Type B pancreatic cell (in vitro differentiated cells): ENCODE measurements around the gene NELFCD. TPM values are rescaled to one million over a fixed set of nuclear protein-coding genes. Genes with fewer than 3 reads are reported as not detected.
A peak's percentile ranks its signal among the peaks of the same experiment; 100 is the strongest.

Experiments
- DNase-seq: peaks from one replicate; pipeline ENCODE4 v3.0.0; 2021; ENCODE audit warnings: mixed read lengths; ENCODE audit not compliant: unreplicated experiment; ENCODE audit errors: extremely low spot score
- H3K27ac Mint-ChIP-seq: 2 replicates; pipeline ENCODE4 v1.8.0; 2021; ENCODE audit warnings: mild to moderate bottlenecking, mixed read lengths
- H3K27me3 Mint-ChIP-seq: 2 replicates; pipeline ENCODE4 v1.8.0; 2021; ENCODE audit warnings: mixed read lengths
- H3K36me3 Mint-ChIP-seq: 2 replicates; pipeline ENCODE4 v1.8.0; 2021; ENCODE audit warnings: mixed read lengths
- H3K4me1 Mint-ChIP-seq: one replicate; pipeline ENCODE4 v1.8.0; 2021; ENCODE audit warnings: mixed read lengths; ENCODE audit not compliant: unreplicated experiment
- H3K4me3 Mint-ChIP-seq: 2 replicates; pipeline ENCODE4 v1.8.0; 2021; ENCODE audit warnings: mild to moderate bottlenecking, mixed read lengths
- H3K9me3 Mint-ChIP-seq: 2 replicates; pipeline ENCODE4 v1.8.0; 2021; ENCODE audit warnings: mixed read lengths
- CTCF ChIP-seq: fragments of 200-600 bp; sonication (generic); conservative IDR thresholded peaks from 2 replicates; pipeline ENCODE4 v1.5.0; 2021; ENCODE audit warnings: antibody characterized with exemption, mild to moderate bottlenecking
- total RNA-seq: library from RNA; stranded (reverse); gene quantifications from 2 replicates; pipeline ENCODE4 v1.2.1, GENCODE V29; 2021; ENCODE audit warnings: low replicate concordance

The NELFCD gene
- total RNA-seq, 1 donor from 2014 or later = 110 TPM

DNA sequence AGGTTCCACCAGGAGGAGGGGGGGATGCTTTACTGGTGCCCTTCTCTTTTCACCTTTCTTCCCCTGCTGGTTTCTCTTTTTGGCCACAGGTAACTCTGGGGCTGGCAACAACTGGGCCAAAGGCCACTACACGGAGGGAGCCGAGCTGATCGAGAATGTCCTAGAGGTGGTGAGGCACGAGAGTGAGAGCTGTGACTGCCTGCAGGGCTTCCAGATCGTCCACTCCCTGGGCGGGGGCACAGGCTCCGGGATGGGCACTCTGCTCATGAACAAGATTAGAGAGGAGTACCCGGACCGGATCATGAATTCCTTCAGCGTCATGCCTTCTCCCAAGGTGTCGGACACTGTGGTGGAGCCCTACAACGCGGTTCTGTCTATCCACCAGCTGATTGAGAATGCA lies 42.6 kb downstream of the NELFCD start:
- no peak for TF ChIP-seq CTCF
- H3K4me3 Mint-ChIP-seq = no peak overlapping the region
- H3K27ac Mint-ChIP-seq = no peak overlapping the region
- peaks cover 41% of the 10 kb centered on the region for H3K36me3 Mint-ChIP-seq
- H3K27me3 Mint-ChIP-seq = no peaks in the 10 kb centered on the region
- H3K4me1 Mint-ChIP-seq = peaks cover 47% of the 10 kb centered on the region
- H3K9me3 Mint-ChIP-seq = no peaks in the 10 kb centered on the region
- DNase-seq = no peak

- Mint-ChIP-seq H3K9me3 (no peaks in the 10 kb centered on the region), H3K36me3 (peaks cover 43% of the 10 kb centered on the region), H3K27ac (no peak overlapping the region), H3K27me3 (no peaks in the 10 kb centered on the region), H3K4me1 (peaks cover 50% of the 10 kb centered on the region), H3K4me3 (no peak overlapping the region)
- DNase-seq = no peak
- TF ChIP-seq CTCF = no peak
Observed at GRCh38 chr20:59024111-59024530, 43.1 kb downstream of the NELFCD start.

DNA sequence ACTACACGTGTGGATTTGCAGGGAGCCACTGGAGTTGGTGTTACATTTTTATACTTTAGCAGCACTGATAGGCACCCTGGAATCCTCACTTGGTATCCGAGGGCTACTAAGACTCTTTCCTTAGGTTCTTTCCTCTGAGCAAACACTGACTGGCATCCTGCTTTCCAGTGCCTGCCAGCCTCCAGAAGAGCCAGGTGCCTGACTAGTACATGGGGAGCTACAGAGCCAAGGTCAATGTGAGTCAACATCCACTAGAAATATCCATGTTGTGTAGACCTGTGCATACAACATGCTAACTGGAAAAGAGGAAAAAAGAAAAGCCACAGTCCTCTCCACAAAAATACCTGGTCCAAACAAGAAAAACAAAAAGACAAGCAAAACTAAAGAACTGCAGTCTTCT lies 44.0 kb downstream of the NELFCD start:
- Mint-ChIP-seq H3K27ac (no peak overlapping the region), H3K27me3 (no peaks in the 10 kb centered on the region), H3K36me3 (peaks cover 48% of the 10 kb centered on the region), H3K9me3 (no peaks in the 10 kb centered on the region), H3K4me3 (no peak overlapping the region), H3K4me1 (peaks cover 52% of the 10 kb centered on the region)
- DNase-seq = no peak
- no peak for TF ChIP-seq CTCF

- TF ChIP-seq CTCF = no peak
- no peaks in the 10 kb centered on the region for H3K9me3 Mint-ChIP-seq
- no peaks in the 10 kb centered on the region for H3K27me3 Mint-ChIP-seq
- H3K4me3 Mint-ChIP-seq = peak overlapping the region; percentile 6
- H3K27ac Mint-ChIP-seq = no peak overlapping the region
- peaks cover 56% of the 10 kb centered on the region for H3K4me1 Mint-ChIP-seq
- no peak for DNase-seq
- H3K36me3 Mint-ChIP-seq = peaks cover 51% of the 10 kb centered on the region
Observed at GRCh38 chr20:59025511-59025910, 44.5 kb downstream of the NELFCD start.

DNA sequence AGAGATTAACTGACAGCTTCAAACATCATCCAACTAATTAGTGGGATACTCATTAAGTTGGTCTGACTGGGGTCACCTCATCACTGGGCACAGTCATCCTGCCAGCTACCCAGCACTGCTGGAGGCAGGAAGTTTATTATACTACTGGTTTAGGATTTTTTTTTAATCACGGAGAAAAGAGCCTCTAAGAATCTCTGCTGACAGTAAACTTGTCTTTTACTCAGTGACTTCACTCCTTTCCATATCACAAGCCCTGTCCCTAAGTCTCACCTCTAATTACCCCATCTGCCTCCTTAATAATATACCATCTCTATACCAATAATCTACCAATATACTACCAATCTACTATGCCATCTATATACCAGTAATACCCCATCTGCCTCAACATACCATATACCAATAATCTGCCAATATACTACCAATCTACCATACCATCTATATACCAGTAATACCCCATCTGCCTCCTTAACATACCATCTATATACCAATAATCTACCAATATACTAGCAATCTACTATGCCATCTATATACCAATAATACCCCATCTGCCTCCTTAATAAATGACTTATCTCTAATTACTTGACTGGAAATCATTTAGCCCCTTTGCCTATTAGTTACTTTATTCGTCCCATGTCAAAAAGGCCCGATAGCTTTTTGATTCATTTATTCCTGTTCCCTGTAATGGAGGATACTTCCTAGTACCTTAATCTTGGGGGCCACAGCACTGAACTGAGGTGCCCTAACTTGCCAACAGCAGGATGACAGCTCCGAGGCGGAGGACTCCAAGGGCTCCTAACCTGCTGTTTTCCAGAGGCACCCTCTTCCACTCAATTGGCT lies 46.1 kb downstream of the NELFCD start:
- no peak for TF ChIP-seq CTCF
- no peak for DNase-seq
- H3K27ac Mint-ChIP-seq = no peak overlapping the region
- no peaks in the 10 kb centered on the region for H3K27me3 Mint-ChIP-seq
- no peaks in the 10 kb centered on the region for H3K9me3 Mint-ChIP-seq
- H3K4me1 Mint-ChIP-seq = peaks cover 55% of the 10 kb centered on the region
- peak overlapping the region; percentile 23 for H3K4me3 Mint-ChIP-seq
- peaks cover 51% of the 10 kb centered on the region for H3K36me3 Mint-ChIP-seq
